Esophagus squamous epithelium (tissue), 5 donors: ENCODE measurements around the gene PGLYRP2. TPM values are rescaled to one million over a fixed set of nuclear protein-coding genes. Genes with fewer than 3 reads are reported as not detected.

Experiments used
- DNase-seq: peaks from one replicate; lab custom pipeline; 2025; lab: John Stamatoyannopoulos, UW
- H3K27ac ChIP-seq, 4 donors: fragments of 200-600 bp; sonication (generic); one replicate each; pipeline ENCODE4 v1.5.1; 2016 to 2019; ENCODE audit warnings: mild to moderate bottlenecking in 1 of 4
- H3K27me3 ChIP-seq, 4 donors: fragments of 200-600 bp; sonication (generic); 1 replicate in 3 of 4; 2 replicates in 1 of 4; pipeline versions ENCODE4 v1.5.1 to v1.6.0; 2017 to 2021; ENCODE audit warnings: antibody characterized with exemption in 1 of 4
- H3K36me3 ChIP-seq, 3 donors: fragments of 200-600 bp; sonication (generic); one replicate each; pipeline ENCODE4 v1.5.1; 2016 to 2019
- H3K4me1 ChIP-seq, 3 donors: fragments of 200-600 bp; sonication (generic); one replicate each; pipeline ENCODE4 v1.5.1; 2017 to 2019
- H3K4me3 ChIP-seq, 4 donors: fragments of 200-600 bp; sonication (generic); 1 replicate in 3 of 4; 2 replicates in 1 of 4; pipeline ENCODE4 v1.5.1; 2016 to 2019; ENCODE audit warnings: mild to moderate bottlenecking in 2 of 4, moderate library complexity in 1 of 4
- H3K9me3 ChIP-seq, 3 donors: fragments of 200-600 bp; sonication (generic); one replicate each; pipeline ENCODE4 v1.5.1; 2016 to 2019
- POLR2A ChIP-seq, 4 donors: fragments of 450-650 bp; IDR thresholded peaks; one replicate each; pipeline ENCODE4 v1.6.1; 2017; ENCODE audit warnings: antibody characterized with exemption in 4 of 4, mild to moderate bottlenecking in 4 of 4, moderate library complexity in 3 of 4
- WGBS, 2 donors: methylation state at CpG; one replicate each; pipeline ENCODE4 v1.1.5; 2018; 5-methylcytosine and 5-hydroxymethylcytosine counted together
- intact Hi-C: fragments of 100-400 bp; cut with DNase I; formaldehyde crosslinking; loops from one replicate; pipeline ENCODE4 v1.15.0; 2022
- small RNA-seq, 4 donors: library from RNA; depleted of rRNA; stranded (forward); fragments of <200 nt; gene quantifications; one replicate each; pipeline ENCODE3, GENCODE V24; 2016
- total RNA-seq, 4 donors: library from RNA; depleted of rRNA; stranded (reverse); fragments of >200 nt; gene quantifications; one replicate each; pipeline ENCODE4 v1.1.0, GENCODE V29; 2016
- TF ChIP-seq, protein P1 (sequence below), 6 experiments: fragments of 450-650 bp in 4 of 6; fragments of 200-600 bp in 2 of 6; sonication (generic) in 2 of 6; IDR thresholded peaks; one replicate each; pipeline ENCODE4 v1.5.1; 2016 to 2019; ENCODE audit warnings: antibody characterized with exemption in 6 of 6, mild to moderate bottlenecking in 4 of 6, moderate library complexity in 4 of 6
- donor health status: DM: yes; HTN: yes; CAD: no.

PGLYRP2 gene
- total RNA-seq, 4 donors from 2014 or later: not detected

DNA sequence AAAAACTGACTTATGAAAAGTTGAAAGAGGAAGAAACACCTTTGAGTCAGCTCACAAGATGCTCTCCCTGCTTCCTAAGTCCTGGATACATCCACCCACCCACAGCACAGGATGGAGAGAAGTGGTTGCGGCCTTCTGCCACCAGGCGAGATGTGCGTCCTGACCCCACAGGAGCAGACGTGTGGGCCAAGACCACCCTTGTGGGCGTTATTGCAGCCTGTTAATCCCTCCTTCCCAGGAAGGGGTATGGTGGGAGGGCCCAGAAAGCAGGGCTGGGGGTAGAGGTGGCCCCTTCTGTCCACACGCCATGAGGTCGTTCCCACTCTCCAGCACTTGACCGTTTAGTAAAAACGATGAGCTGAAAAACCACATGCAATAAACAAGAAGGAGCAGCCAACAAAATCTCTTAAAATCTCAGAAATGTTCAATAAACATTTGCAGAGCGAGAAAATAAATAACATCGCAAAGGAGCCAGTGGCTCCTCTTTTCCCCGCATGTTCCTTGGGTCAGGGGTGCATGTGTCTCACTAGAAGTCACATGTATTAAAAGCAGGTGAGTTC is 58.1 kb downstream of the PGLYRP2 start:
- H3K4me3 ChIP-seq: no peak overlapping the region
- peak overlapping the region in 3 of 4 donors; percentile 45 to 70 (median 54) for H3K27ac ChIP-seq
- intact Hi-C loops: no loop called here
- no peak for TF ChIP-seq POLR2A (IDR thresholded peaks at IDR 0.05)
- TF ChIP-seq, protein P1, sequence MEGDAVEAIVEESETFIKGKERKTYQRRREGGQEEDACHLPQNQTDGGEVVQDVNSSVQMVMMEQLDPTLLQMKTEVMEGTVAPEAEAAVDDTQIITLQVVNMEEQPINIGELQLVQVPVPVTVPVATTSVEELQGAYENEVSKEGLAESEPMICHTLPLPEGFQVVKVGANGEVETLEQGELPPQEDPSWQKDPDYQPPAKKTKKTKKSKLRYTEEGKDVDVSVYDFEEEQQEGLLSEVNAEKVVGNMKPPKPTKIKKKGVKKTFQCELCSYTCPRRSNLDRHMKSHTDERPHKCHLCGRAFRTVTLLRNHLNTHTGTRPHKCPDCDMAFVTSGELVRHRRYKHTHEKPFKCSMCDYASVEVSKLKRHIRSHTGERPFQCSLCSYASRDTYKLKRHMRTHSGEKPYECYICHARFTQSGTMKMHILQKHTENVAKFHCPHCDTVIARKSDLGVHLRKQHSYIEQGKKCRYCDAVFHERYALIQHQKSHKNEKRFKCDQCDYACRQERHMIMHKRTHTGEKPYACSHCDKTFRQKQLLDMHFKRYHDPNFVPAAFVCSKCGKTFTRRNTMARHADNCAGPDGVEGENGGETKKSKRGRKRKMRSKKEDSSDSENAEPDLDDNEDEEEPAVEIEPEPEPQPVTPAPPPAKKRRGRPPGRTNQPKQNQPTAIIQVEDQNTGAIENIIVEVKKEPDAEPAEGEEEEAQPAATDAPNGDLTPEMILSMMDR (IDR thresholded peaks at IDR 0.05): no peak
- DNase-seq: no peak
- 82 to 83% methylated on average over 12 of the region's 12 CpGs for WGBS, 2 donors
- H3K36me3 ChIP-seq: peaks cover 34 to 54% (median 35%) of the 10 kb centered on the region in 3 donors
- H3K9me3 ChIP-seq: no peaks in the 10 kb centered on the region
- H3K4me1 ChIP-seq: peaks cover 22 to 53% (median 31%) of the 10 kb centered on the region in 3 donors
- H3K27me3 ChIP-seq: no peaks in the 10 kb centered on the region

DNA sequence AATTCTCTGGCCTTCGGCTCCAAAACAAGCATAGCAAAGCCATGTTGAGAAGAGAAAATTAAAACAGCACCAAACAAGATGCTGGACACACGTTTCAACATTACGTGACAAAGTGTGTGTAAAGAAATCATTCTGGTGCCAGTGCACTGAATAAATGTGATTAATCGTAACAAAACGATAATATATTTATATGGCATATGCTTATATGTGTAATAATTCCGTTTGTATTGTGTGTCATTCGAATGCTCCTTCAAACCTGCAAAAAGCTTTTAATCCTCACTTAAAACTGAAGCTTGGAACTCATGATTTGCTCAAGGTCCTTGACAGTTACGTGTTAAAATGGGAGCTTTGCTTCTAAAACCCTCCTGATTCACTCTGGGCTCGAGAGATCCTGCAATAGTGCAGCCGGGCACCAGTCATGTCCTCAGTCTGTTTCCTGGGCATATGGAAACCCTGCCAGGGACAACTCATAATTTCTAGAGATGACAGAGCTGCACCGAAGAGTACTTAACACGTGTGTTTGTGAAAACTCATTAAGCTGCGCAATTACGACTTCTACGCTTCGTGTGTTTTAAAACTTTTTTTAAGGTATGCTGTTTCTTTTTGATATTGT is 59.8 kb downstream of the PGLYRP2 start:
- H3K4me3 ChIP-seq: peak overlapping the region; percentile 18 to 90 (median 86)
- intact Hi-C loops: no loop called here
- TF ChIP-seq POLR2A (IDR thresholded peaks at IDR 0.05): no peak
- TF ChIP-seq, protein P1 (IDR thresholded peaks at IDR 0.05): peak in 1 of 6 experiments; percentile 4
- H3K27ac ChIP-seq: peak overlapping the region in 3 of 4 donors; percentile 64 to 92 (median 69)
- DNase-seq: no peak
- no peaks in the 10 kb centered on the region for H3K27me3 ChIP-seq
- H3K36me3 ChIP-seq: peaks cover 20 to 51% (median 25%) of the 10 kb centered on the region in 3 donors
- H3K4me1 ChIP-seq: peaks cover 22 to 70% (median 39%) of the 10 kb centered on the region in 3 donors
- H3K9me3 ChIP-seq: no peaks in the 10 kb centered on the region
- WGBS, 2 donors: 20 to 22% methylated on average over 15 of the region's 16 CpGs

Small RNA genes within 50 kb of the gene (small RNA-seq; reads per million reads assigned to genes)
- 0 reads per million in 4 donors for gene MIR1470

Other genes with a start within 250 kb of the PGLYRP2 start
- gene EPHX3, start 247.1 kb downstream of the PGLYRP2 start, total RNA-seq: 10 to 100 TPM; 18.7 to 93.0 (median 48.9) TPM
- 10 to 100 TPM in 3 of 4 donors, 1 to 10 TPM in 1; 7.7 to 38.2 (median 31.3) TPM for gene BRD4, start 147.0 kb downstream of the PGLYRP2 start, total RNA-seq
- gene AKAP8, start 99.7 kb downstream of the PGLYRP2 start, total RNA-seq: 10 to 100 TPM; 17.4 to 32.4 (median 21.7) TPM
- 10 to 100 TPM; 33.9 to 90.2 (median 63.4) TPM for gene AKAP8L, start 60.5 kb downstream of the PGLYRP2 start, total RNA-seq
- gene WIZ, start 29.5 kb downstream of the PGLYRP2 start, total RNA-seq: 10 to 100 TPM; 17.2 to 36.5 (median 30.0) TPM
- 1 to 10 TPM; 2.2 to 5.7 (median 2.9) TPM for gene RASAL3, start 15.0 kb downstream of the PGLYRP2 start, total RNA-seq
- 10 to 100 TPM in 2 of 4 donors, 1 to 10 TPM in 2; 3.2 to 19.4 (median 11.1) TPM for gene CYP4F22, start 29.0 kb upstream of the PGLYRP2 start, total RNA-seq
- not detected for gene CYP4F8, start 135.7 kb upstream of the PGLYRP2 start, total RNA-seq
- 10 to 100 TPM; 31.2 to 86.2 (median 43.5) TPM for gene CYP4F3, start 161.4 kb upstream of the PGLYRP2 start, total RNA-seq
- 10 to 100 TPM; 34.5 to 79.3 (median 61.0) TPM for gene CYP4F12, start 193.6 kb upstream of the PGLYRP2 start, total RNA-seq
- not detected for gene OR10H2, start 248.5 kb upstream of the PGLYRP2 start, total RNA-seq